Measurements from ENCODE around the gene USP47. TPM values are rescaled to one million over a fixed set of nuclear protein-coding genes. Genes with fewer than 3 reads are reported as not detected.

The USP47 gene
- total RNA-seq, result 10 to 100 TPM; 40.3 to 46.1 TPM

GRCh38 chr11:11841723-11842420 lies at the start of gene USP47:
USP47 (plus strand) TSS chr11:11841972; CDS start chr11:11842186, 214 bp downstream.

GRCh38 chr11:12007769-12008737 lies 166.3 kb downstream of the USP47 start, which contains the start of gene DKK3:
DKK3 (minus strand) TSS chr11:12008626; CDS start chr11:12008582, 44 bp downstream.

Other genes starting within 250 kb of the USP47 start
- 10 to 100 TPM; 22.3 to 70.9 TPM for gene GALNT18, start 220.0 kb upstream of the USP47 start, total RNA-seq
- gene DKK3, start 166.7 kb downstream of the USP47 start, total RNA-seq, result 10 to 100 TPM in 1 of 2 donors, 1 to 10 TPM in 1; 3.1 to 11.0 TPM

Data from melanocyte of skin (primary cell).